HG02610 (cell line): Measurements from ENCODE around the gene GPATCH1.

ENCODE experiments used
- ATAC-seq: cut with Tn5 transposase; IDR thresholded peaks from one replicate; pipeline ENCODE4 v1.9.1; 2021; ENCODE audit warnings: mild to moderate bottlenecking, moderate library complexity; ENCODE audit not compliant: unreplicated experiment

Gene GPATCH1

DNA sequence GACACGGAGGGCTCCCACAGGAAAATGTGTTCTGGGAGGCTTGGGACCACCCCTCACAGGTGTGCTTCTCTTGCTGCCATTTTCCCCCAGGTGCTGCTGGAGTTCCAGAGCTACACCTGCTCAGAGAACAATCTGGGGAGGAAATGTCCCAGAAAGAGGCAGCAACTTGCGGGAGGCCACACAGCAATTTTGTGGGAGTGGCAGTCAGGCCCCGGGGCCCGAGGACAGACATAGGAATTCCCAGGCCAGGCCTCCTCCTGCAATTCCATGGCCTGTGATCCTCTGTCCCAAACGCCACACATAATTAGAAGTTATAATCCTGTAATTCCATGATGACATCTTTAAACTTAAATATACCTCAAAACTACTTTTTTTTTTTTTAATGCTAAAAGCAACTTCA, 18.1 kb upstream of the GPATCH1 start:
- no peak for ATAC-seq

GRCh38 chr19:33063356-33063752, 17.6 kb upstream of the GPATCH1 start:
- no peak for ATAC-seq

- no peak for ATAC-seq
Measured at GRCh38 chr19:33063753-33064457, 17.1 kb upstream of the GPATCH1 start.

DNA sequence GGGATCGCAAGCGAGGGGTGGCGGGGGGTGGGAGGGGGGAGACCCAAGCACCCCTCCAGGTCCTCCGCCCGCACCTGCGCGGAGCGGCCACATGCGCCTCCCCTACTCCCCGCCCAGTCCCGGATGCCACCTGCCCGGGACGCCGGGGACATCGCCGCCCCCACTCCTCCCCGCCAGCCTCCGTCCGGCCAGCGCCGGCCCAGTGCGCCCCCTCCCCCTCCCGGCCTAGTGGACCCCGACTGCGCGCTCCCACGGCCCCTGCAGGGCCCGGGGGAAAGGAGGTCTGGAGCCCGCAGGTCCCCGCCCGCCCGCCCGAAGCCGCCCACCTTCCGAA, 16.6 kb upstream of the GPATCH1 start:
- ATAC-seq: no peak

- no peak for ATAC-seq
Measured at GRCh38 chr19:33064792-33065550, 16.0 kb upstream of the GPATCH1 start, which contains the start of gene RHPN2. RHPN2 (minus strand) TSS chr19:33064888; CDS start chr19:33064852, 36 bp downstream.

GRCh38 chr19:33066543-33066942, 14.4 kb upstream of the GPATCH1 start:
- no peak for ATAC-seq

- ATAC-seq: no peak
Measured at GRCh38 chr19:33067121-33067520, 13.9 kb upstream of the GPATCH1 start.

GRCh38 chr19:33071887-33072286, 9.1 kb upstream of the GPATCH1 start:
- no peak for ATAC-seq

- ATAC-seq: no peak
Measured at GRCh38 chr19:33075519-33075918, 5.5 kb upstream of the GPATCH1 start.

GRCh38 chr19:33085570-33086128, 4.7 kb downstream of the GPATCH1 start:
- ATAC-seq: no peak

DNA sequence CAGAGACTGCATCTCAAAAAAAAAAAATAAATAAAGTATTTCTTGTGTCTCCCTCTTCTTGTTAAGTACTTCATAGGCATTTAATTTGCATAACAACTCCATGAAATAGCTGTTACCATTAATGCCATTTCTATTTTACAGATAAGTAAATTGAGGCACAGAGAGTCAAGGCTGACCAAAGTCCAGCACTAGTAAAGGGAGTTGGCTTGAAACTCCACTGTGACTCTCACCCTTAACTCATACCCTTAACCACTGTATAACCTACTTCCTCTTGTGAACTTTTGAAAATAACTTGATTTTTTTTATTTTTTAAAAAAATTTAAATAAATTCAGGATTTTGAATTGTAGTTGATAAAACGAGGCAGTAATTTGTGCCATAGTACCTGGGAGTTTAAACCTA, 6.0 kb downstream of the GPATCH1 start:
- no peak for ATAC-seq

- ATAC-seq: no peak
Measured at GRCh38 chr19:33089010-33089409, 8.0 kb downstream of the GPATCH1 start.

GRCh38 chr19:33090179-33090578, 9.2 kb downstream of the GPATCH1 start:
- ATAC-seq: no peak

DNA sequence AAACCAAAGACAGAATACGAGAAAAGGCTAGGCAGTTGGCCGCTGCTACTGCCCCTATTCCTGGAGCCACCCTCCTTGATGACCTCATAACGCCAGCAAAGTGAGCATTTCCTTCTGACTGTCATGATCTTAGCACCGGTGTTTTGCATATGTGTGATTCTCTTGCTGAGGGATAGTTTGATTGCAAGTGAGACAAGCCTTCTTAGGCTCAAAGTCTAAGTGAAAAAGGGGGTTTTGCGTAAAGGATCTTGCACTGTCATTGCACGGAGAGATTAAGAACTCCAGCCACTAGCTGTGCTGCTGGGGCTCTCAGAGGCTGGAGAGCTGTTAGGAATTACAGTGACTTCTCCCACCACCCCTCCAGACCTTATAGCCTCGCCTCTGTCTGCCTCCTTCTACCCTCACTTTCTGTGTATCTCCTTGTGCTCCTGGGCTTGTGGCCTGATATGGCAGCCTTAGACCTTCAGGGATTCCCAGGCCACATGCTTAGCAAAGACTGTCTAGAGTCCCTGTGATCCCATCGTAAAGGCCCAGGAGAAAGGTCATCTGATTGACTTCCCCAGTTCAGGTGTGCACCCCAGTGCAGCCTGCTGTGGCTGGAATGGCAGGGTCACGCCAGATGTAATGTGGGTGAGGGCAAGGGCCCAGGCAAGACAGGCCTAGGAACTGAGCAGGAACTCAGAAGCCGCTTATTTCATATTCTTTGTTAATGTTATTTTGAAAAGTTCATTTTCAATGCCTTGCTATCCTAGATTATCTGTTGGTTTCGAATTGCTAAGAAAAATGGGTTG, 12.6 kb downstream of the GPATCH1 start:
- no peak for ATAC-seq

GRCh38 chr19:33094436-33095067, 13.6 kb downstream of the GPATCH1 start:
- ATAC-seq: no peak

DNA sequence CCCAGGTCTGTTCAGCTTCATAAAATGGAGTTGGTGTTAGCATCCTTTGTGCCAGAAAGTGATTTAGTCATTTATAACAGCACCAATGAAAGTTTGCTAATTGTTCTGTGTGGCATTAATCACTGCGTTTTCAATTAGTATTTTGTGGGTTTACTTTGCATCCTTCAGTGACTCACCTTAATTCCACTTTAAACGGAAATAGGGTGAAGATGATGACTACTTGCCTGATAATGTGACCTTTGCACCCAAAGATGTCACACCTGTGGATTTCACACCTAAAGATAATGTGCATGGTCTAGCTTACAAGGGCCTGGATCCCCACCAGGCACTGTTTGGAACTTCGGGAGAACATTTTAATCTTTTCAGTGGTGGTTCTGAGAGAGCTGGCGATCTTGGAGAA, 15.0 kb downstream of the GPATCH1 start:
- ATAC-seq: no peak

DNA sequence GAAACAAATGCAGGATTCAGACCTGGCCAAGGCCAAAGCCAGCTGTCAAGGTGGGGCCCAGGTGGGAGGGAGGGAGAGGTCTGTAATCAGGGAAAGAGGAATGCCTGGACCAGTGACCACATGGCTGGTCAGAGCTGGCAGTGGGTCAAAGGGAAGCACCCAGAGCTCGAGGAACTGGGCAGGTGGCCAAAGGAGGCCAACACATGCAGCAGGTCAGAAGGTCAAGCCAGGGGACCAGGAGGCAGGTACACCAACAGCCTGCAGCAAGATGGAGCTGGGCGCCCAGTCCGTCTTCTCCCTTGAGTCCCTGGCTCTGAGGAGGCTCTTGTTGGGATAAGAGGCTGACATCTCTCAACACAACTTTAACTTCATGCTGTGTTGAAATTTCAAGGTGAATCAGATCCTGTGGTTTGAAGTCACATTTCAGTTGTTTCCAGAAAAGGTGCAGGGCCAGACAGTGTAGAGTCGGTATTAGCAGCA, 17.1 kb downstream of the GPATCH1 start:
- ATAC-seq: no peak

GRCh38 chr19:33100894-33101644, 20.1 kb downstream of the GPATCH1 start:
- ATAC-seq: no peak

DNA sequence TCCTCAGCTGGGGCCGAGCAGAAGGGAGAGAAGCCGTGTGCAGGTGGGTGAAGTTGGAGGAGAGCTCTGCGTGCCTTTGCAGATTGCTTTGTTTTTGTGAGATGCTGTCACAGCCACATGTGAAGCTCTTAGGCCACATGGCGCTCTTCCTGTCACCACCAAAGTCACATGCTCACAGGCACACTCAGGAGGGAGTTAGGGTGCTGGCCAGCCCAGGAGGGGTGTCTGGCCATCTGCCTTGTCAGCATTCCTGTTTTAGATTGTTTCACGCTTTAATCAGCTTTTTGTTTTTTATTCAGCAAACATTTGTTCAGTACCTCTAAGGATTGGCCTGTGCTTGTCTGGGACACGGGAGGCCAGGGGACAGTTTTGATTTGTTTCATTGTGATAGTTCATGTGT, 21.9 kb downstream of the GPATCH1 start:
- ATAC-seq: no peak

DNA sequence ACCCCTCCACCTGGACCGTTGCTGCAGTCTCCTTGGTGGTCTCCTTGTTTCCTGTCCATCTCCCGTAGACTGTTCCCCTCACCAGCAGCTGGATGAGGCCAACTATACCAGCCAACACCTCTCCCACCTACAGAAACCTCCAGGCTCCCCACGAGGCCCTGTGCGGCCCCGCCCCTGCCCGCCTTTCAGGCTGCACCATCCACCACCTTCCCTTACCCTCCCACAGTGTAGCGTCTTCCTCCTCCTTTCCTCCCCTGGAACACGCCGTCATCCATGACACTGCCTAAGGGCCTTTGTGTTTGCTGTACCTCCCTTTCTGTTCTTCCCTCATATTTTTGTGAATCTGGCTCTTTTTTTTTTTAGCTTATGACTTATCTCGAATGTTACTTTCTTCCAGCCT, 27.2 kb downstream of the GPATCH1 start:
- no peak for ATAC-seq
